DMS 273 (cell line): ENCODE data around the gene HAUS3.

Experiments used
- DNase-seq: peaks from one replicate; lab custom pipeline; 2025; ENCODE audit not compliant: unreplicated experiment; lab: John Stamatoyannopoulos, UW

The HAUS3 gene

DNA sequence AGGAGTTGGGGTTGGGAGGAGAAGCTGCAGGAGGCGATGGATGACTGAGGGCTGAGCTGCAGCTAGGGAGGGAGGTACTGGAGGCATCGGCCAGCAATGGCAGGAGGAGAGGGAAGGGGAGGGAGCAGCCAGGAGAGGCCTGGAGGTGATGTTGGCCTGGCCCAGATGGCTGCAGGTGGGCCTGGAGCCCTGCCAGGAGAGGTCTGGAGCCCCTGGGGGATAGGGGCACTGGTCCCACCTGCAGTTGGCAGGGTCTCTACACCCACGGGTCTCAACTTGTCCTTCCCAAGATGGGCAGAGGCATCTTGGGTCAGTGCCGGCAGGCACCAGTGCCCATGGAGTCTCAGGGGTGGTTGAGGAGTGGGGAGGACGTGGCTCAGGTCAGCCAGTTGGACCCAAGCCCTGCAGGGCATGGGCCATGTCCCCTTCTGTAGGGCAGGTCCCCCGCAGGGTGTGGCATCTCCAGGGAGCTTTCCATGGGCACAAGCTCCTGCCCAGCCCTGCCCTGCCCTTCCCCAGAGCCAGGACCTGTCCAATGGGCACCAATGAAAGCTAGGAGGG is 22.6 kb upstream of the HAUS3 start:
- no peak for DNase-seq

DNA sequence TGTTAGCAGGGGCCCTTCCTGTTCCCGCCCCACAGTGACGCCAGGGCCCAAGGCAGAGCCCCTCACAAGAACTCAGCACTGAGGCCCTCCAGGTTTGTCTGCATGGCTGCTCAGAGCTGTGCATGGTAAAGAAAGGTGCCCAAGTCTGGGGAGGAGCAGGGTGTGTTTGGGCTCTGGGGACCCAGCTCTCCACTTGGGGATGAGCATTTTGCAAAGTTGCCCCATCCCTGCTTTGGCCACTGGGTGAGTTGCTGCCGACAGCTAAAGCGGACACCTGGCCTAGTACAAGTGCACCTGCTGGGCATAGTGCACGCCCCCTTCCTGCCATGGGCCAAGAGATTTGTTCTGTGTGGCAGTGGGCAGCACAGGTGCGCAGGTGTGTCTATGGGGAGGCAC is 22.0 kb upstream of the HAUS3 start:
- DNase-seq = no peak

DNA sequence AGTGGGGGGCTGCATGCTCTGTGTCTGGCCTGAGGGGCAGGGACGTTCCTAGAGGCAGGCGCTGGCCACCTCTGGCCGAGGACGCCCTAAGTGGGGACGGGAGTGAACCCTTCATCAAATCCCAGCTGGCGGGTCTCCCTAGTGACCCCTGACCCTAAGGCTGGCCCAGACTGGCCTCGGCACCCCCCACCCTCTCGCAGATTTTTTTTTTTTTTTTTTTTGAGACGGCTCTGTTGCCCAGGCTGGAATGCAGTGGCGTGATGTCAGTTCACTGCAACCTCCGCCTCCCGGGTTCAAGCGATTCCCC is 21.0 kb upstream of the HAUS3 start:
- DNase-seq = no peak

DNA sequence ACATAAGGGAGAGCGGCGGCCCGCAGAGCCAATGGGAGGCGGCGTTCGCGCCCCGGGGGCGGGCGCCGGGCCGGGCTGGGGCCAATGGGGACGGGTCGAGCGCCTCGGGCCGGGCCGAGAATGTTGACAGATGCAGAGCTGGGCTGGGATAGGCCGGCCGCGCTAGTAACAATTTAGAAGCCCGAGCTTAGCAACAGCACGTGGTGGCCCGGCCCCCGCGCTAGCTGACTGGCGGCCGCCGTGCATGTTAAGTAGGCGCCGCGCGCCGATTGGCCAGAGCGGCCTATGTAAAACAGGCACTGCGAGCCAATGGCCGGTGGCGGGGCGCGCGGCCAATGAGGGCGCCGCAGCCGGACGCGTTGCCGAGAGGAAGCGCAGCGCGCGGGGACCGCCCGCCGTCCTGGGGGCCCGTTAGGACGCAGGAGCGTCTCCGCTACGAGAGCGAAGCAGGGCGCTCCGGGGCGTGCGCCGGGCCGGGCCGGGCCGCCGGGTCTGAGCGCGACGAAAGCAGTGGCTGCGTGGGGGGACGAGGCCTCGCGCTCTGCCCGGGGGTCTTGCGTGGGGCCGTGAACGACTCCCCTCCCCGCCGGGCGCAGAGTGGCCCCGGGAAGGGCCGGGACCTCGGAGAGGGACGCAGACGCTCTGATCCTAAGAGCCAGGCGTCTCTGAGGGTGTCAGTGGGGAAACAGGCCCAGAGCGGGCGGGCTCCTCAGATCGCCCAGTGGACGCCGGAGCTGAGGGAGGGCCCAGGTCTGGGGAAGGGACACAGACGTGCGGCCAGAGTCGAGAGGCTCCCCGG is 20.4 kb upstream of the HAUS3 start:
- DNase-seq = peak; percentile 99

DNA sequence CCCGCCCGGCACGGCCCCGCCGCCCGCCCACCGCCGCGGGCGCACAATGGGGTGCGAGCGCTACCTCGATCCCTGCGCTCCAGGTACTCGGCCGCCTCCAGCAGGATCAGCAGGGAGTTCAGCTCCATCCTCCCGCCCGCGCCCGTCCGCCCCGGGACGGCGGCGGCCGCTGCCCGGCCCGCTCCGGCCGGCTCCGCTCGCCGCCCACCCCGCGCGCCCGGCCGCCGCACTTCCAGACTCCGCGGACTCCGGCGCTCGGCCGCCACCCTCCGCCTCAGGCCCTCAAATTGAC is 19.9 kb upstream of the HAUS3 start, which contains the start of gene MXD4:
Gene MXD4 (minus strand): TSS at position 257 of the 292 bp plus-strand sequence. CDS start 129 bp downstream, at position 128.
- DNase-seq = no peak

DNA sequence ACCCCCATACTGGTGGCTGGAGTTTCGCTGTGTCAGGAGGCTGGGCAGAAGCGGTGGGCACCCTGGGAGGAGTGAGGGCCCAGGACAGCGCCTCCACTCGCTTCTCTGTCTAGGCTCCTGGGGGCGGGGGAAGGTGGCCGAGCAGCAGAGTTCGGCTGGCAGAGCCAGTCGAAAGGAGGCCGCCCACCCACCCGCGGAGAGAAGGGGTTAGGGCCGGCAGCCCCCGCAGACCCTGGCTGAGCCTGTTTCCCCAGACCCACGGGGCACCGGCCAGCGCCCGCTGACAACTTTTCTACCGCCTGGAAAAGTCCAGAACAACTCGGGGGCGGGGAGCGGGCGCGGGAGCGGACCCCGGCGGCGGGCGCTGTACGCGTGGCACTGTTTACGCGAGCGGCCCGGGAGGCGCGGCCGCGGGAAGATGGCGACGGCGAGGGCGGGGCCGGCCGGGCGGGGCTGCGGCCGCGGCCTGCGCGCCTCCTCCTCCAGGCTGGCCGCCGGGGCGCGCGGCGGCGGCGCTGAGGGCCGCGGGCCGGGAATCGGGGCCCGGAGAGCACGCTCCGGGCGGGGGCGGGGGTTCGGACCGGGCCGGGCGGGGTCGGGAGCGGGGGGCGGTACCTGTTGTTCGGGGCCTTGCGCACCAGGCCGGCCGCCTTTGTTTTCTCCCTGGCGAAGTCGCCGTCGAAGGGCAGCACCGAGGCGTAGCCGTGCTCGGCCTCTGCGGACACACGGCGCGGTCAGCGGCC is 19.4 kb upstream of the HAUS3 start:
- peak; percentile 76 for DNase-seq

DNA sequence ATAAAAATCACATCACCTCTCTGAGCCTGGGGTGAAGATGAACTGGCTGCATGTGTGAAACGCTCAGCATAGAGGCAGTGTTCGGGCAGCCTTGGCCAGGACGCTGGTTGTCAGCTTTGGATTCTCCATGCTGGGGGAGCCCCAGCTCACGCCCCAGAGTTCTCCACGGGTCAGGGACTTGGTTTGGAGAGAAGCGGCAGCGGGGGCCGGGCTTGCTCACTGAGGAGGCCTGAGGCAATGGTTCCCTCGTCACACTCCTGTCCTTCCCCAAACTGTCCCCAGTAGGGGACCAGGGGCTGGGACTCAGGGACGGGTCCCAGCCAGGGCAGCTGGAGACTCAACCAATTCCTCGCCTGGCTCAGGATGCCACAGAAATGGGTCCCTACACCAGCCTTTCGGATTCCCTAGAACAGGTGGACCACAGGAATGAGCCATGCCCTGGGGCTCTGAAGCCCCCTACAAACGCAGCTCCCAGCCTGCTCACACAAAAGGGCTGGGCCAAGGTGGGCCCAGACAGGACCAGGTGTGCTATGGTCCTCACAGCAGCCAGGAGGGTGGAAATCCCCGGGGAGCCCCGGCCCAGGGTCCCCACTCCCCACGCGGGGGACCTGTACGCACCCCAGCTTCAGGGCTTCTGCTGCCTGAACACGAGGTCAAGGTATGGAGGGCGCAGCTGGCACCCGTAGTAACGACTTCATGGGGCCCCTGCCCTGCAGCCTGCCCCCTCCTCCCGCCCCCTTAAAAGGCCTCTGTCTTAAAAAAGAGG is 18.6 kb upstream of the HAUS3 start:
- no peak for DNase-seq

DNA sequence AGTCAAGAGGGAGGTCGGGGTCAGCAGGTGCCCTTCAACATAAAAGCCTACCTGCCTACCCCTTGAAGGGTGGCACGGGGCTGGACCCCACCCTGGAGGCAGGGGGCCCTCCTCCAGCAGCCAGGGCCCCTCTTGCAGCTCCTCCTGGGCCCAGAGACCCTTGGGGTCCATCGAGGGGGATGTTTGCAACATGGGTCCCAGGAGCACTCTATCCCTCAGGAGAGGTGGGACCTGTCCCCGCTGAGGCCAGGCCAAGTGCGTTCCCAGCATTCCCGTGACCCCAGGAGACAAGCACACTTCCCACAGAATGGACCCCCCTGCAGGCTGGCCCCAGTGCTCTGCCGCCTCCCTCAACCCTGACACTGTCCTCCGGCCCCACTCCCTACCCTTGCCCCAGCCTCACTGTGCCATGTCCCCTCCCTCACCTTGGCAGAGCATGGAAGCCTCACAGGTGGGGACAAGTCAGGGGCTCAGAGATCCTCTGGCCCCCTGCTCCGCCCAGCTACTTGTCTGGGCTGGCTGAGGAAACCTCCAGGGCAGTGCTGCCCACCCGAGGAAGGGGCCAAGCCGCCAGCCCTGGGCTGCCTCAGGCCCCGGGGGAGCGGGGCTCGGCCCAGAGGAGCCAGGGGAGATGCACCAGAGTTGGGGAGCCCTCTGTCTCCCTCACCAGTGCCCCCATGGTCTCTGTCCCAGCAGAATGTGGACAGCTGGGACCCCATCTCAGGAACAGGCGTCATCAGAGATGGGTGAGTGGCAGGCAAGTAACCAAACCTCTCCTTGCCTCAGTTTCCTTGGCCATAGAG is 17.8 kb upstream of the HAUS3 start:
- DNase-seq = no peak

DNA sequence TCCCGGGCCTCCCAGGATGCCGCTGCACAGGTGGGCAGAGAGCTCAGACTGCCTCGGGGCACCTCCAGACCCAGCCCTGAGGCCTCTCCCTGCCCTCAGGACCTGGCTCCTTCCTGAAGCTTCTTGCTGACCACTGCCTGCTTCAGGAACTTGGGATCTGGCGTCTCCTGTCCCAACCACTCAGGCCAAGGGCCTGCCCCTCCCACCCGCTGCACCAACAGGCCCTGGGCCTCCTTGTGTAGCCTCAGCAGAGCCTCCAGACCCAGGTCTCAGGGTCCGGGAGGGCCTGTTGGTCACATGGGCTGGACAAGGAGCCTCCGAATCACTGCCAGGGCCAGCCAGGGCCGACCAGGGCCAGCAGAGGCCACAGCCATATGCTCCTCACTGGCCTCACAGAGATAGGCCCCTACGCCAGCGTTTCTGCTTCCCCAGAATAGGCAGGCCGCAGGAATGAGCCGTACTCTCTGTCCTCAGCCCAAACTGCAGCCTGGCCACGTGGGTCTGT is 17.2 kb upstream of the HAUS3 start:
- no peak for DNase-seq

DNA sequence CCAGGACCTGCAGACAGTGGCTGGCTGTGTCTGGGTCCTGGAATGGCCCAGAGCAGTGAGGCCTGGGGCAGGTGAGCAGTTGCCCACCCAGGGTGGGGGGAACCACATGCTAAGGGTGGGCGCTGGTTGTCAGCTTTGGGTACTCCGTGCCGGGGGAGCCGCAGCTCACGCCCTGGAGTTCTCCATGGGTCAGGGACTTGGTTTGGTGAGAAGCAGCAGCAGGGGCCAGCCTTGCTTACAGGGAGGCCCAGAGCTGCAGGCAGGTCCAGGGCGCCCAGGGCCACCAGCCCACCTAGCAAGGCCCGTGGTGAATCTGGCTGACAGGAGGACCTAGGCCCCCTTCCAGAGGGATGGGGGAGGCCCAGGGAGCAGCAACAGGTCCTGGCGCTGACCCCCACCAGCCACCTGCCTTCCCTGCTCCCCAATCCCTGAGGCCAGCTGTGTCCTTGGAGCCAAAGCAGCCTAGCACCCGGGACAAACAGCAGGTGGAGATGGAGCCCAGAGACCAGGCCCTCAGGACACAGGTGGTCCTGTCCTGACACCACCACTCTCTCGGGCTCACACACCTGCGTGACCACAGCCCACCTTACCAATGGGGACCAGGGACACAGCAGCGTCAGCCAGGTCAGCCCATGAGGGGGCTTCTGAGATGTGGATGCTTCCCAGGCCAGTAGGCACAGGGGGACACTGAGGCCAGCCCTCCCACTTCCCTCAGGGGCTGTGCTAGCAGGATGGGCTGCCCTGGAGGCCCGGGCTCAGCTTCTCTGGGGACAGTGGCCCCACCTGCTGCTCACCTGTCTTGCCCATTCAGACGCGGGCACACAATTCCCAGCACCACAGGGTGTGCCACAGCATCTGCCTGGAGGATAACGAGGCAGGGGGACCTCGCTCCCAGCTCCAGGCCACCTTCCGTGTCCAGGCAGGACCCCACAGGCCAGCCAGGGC is 16.4 kb upstream of the HAUS3 start:
- DNase-seq = no peak

DNA sequence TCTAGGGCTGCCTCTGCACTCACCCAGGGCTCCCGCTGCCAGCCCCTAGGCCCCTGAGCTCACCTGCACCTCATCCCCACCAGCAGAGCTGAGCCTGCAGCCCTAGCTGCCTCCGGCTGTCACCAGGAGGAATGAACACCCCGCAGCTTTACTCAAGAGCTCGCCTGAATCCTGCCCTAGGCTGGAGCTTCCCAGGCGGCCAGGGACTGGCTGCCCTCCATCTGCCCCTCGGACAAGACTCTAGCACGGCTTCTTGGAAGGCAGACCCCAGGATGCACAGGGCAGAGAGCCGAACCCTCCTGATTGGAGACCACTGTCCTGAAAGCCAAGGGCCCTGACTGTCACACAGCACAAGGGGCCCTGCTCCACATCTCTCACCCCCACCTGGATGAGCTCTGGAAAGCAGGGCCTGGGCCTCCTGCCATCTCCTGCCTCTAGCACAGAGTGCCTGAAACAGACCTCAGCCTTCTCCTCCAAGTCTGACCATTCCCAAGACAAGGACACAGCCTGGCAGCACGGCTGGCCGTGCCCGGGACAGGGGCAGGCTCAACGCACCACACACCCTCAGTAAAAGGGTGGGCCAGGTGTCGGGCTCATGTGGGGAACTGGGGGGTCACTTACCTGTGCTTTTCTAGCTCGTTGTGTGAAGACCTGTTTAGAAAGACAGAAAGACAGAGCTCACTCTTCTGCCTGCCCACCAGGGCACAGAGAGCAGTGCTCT is 15.6 kb upstream of the HAUS3 start:
- no peak for DNase-seq

DNA sequence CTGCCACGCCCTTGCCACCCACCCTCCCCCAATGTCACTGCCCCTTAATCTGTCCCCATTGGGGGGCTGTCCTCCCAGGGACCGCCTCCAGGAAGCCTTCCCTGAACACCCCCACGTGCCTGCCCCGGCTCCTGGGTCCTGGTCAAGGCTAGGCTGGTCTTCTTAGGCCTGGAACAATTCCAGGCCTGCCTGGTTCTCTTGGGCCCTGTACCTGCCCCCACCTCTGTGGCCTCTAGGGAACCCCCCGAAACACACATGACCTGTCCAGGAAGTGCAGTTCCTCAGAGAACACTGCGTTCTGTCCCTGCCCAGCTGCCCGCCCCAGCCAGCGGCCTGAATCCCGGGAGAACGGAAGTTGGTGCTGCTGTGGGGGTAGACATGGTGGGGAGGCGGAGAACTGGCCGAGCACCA is 14.9 kb upstream of the HAUS3 start:
- DNase-seq = no peak

DNA sequence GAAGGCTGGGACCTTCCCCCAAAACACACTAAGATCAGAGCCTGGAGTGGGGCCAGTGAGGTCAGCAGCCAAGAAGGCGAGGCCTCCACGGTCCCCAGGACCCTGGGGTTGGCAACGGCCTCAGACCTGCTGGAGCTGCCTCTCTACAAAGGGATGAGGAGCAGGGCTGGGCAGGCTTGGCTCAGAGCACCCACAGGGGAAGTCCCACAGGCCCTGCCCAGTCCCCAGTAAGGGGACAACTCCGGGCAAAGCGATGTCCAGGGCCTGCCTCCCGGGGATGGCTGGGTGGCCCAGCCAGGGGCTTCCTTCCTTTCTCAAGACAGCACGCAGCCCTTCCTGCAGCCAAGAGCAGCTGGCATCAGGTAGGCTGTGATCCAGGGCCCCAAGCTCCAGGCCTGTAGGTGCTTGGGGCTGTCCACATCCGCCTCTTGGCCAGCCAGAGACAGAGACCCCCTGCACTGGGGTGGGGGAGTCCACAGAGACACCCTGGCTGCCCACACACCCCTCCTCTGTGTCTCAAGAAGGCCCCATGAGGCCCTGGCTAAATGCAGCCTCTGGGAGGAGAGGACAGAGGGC is 14.3 kb upstream of the HAUS3 start:
- no peak for DNase-seq

DNA sequence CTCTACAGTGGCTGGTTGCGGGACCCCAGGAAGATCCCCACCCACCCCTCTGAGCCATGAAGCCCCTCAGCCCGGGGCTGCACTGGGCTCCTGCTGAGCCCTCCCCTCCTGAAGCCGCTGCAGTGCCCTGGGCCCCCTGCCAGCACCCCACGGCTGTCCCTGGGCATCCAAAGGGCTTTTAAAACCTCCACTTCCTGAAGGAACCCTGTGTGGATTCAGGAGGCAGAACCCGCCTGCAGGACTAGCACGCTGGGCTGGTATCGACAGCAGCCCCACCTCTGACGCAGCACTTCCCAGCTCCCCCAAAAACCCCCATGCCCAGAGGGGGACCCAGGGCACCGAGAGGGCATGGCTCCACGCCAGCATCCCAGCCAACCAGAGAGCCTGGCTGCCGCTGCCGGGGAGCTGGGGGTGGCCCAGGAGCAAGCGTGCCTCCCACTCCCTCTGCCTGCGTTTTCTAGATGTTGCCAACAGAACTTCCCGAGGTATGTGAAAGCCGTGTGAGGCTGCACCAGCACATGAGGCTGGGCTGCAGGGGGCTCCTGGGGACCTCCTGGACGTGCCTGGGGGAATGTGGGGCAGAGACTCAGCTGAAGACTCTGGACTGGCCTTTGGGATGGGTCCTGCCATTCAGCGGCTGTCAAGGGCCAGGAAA is 13.7 kb upstream of the HAUS3 start:
- DNase-seq = no peak

DNA sequence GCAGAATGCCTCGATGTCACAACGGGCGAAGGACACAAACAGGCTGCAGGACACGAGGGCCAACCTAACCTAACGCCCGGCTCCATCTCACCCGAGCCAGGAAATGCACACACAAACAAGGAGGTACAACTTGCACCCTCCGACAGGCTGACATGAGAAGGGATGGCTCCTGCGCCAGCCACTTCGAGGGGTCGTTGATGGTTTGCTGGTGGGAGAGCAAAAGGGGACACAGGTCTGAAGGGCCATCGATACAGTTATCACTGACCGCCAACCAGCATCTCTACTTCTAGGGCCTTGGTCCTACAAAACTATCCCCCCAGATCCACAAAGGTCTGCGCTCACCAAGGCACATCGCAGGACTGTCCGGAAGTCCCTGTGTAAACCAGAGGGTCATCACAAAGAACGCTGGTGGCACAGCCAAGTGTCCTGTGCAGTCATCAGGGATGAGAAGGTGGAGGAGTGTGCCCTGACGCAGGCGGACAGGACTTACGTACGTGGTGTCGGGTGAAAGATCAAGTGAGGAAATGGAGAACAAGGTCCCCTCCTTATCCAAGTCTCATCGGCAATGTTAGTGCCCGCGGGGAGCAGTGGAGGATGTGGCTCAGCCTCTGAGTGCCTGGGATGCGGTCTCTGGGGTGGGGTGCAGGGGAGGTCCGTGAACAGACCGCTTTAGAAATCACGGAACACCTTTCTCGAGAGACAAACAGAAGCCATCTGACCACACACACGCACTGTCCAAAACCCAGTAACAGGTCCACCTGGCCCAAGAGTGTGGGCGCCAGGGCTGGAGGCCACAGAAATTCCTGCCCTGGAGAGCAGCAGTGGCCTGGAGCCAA is 13.0 kb upstream of the HAUS3 start:
- DNase-seq = no peak

DNA sequence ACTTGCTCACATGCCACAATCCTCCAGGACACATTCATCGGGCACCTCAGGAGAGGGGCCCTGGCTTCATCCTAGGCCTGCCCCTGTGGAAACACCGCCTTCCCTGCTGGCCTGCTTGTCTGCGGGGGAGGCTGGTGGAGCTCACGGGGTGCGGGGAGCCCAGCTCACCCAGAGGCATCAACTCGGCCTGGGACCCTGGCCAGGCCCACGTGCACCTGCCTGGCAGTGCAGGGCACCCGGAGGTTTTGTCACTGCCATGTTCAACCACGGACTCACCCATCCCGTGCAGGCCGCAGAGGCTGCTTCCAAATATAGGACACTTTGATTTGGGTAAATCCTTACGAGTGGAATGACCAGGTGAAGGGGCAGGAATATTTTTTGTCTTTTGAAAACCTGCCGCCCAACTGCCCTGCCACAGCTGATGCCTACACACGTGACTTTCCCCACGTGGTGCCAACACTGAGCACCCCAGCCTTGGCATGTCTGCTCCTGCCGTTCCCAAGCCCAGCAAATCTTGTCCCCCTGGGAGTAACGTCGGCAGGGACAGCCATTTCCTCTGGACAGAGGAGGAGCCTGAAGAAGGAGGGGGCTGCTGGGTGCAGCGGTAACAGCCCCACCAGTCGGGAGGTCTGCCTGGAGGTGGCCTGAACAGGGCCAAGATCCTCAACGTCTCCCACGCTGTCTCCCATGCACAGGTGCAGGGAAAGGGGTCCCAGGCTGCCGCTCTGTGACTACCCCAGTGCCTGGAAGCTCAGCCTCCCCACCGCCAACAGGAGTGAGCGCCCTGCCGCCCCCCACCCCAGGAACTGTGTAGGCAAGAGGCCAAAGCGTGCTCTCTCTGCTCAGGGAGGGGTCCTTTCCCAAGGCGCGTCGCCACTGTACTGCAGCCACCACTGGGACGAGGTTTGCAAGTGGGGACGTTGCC is 11.5 kb upstream of the HAUS3 start:
- no peak for DNase-seq
